Measurements from ENCODE around the gene PPP1CB.

The PPP1CB gene

GRCh38 chr2:28838971-28839370 lies 87.3 kb downstream of the PPP1CB start:
- in situ Hi-C loops (cut with MboI; ENCODE audit: low sequenced_read_pairs) = no loop called here

GRCh38 chr2:28842042-28842441 lies 90.4 kb downstream of the PPP1CB start:
- in situ Hi-C loops (cut with MboI; ENCODE audit: low sequenced_read_pairs) = no loop called here
